Epithelial cell of prostate (primary cell): ENCODE measurements around the gene MORC2.

ENCODE experiments used
- DNase-seq: peaks from one replicate; pipeline ENCODE4 v3.0.0-alpha.2; 2011; ENCODE audit warnings: low read depth, low spot score
- H3K27ac ChIP-seq: fragments of 450-650 bp; 2 replicates; pipeline ENCODE4 v1.5.1; 2017; ENCODE audit warnings: mild to moderate bottlenecking

MORC2 gene

DNA sequence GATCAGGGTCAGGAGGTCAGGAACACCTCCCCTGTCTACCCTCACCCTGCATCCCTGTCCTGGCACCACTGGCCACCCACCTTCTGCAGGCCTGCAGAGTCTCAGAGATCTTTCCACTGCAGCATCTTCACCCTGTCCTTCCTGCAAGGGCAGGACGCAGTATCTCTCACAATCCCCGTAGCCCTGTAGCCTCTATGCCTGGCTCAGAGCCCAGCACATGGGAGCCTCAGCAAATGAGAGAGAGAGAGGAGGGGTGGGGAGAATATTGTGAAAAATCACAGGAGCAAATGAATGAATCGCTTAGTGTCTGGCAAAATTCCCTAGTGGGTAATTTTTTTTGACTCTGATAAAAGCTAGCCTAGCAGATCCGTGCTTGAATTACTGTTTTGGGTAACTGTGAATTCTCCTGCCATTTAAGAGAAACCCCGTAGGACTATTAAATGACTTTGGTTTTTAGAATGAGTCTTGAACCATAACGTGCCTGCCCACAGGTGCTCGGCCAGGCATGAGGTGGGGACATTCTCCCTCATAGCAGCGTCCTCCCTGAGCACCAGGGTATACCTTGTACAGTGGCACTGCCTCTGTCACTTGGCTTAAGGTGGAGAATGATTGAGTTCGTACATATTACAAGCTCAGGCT is 91.5 kb downstream of the MORC2 start:
- DNase-seq: no peak
- H3K27ac ChIP-seq: no peak overlapping the region

DNA sequence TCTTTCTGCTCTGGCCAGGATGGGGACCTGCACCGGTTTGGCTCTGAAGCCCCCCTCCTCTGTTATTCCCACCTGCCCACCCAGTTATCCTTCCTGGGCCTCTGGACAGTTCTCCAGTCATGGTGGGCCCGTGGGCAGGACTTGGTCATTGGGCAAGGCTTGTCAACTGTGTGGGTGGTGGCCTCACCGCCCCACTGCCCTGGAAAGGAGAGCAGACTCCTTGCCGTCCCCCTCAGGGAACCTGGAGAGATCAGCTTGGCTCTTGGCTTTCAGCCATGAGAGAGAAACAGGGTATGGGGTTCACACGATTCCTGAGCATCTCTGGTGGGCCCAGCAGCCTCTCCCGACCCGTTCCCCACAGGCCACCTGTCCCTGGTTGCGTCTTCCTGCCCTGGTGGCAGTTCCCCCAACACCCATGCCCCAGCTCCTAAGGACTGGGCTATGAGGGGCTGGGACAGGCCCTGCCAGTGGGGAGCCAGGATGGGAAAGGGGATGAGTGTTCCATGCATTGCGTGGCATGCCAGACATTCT is 92.3 kb downstream of the MORC2 start:
- H3K27ac ChIP-seq: no peak overlapping the region
- no peak for DNase-seq

DNA sequence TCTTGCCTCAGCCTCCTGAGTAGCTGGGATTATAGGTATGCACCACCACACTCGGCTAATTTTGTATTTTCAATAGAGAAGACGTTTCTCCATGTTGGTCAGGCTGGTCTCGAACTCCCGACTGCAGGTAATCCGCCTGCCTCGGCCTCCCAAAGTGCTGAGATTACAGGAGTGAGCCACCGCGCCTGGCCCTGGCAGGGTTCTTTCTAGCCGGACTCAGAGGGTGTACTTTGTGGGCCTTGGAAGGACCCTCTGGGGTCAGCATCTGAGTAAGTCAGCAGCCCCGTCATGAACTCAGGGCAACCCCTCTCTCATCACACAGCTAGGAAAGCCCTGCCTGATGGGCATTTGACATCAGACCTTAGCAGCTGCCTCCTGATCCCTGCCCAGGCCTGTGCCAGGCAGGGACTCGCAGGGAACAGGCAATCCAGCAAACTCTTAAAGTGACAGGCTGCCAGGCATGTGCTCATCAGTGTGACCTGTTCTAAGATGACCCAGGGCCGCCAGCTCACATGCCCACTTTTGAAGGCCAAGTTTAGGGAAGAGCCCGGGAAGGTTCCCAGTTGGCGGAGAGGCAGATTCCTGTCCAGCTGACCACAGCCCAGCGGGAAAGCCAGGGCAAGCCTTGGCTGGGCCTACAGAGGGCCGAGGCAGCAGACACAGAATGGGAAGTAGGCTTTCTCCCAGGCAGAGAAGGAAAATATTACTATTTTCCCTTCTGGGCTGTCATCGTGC is 92.9 kb downstream of the MORC2 start:
- no peak for DNase-seq
- H3K27ac ChIP-seq: no peak overlapping the region
